HepG2 (cell line): Measurements from ENCODE around the gene PSMA7. TPM values are rescaled to one million over a fixed set of nuclear protein-coding genes. Genes with fewer than 3 reads are reported as not detected.
"Not testable (repeated sequence)": the region's sequence is repeated elsewhere in the genome, so short reads cannot be mapped to it uniquely, and the experiment has no call there.

Source experiments
- ATAC-seq: fragments of 200-7000 bp; cut with Tn5 transposase; 3 replicates; pipeline ENCODE4 v1.9.1; 2020; ENCODE audit warnings: mild to moderate bottlenecking, moderate library complexity
- BruUV-seq: library from RNA; stranded (reverse); fragments of 400-500 nt; replicated peaks from 2 replicates; lab custom pipeline; 2021; lab: Mats Ljungman, UMichigan
- CTCF ChIA-PET: fragments of 300-600 bp; formaldehyde crosslinking; extraction: SDS; loops from one replicate; lab custom pipeline; 2021; ENCODE audit warnings: low total read pairs, inconsistent platforms, low intra/inter-chr PET ratio; lab: Yijun Ruan, JAX
- POLR2A ChIA-PET: fragments of 350-600 bp; sonication (Branson Sonifier 250); formaldehyde crosslinking; loops from one replicate; lab custom pipeline; 2020; ENCODE audit warnings: antibody characterized with exemption, inconsistent platforms; lab: Yijun Ruan, JAX
- DNase-seq: peaks from one replicate; pipeline ENCODE4 v3.0.0-alpha.2; 2015; ENCODE audit warnings: low spot score
- FAIRE-seq: peaks from 3 replicates; lab custom pipeline; 2011; peaks lifted over from hg19 to GRCh38; lab: Jason Lieb, UNC
- H2AFZ ChIP-seq: one replicate; pipeline ENCODE4 v1.6.1; 2011; ENCODE audit warnings: low read length, inconsistent platforms
- H3K27ac ChIP-seq: fragments of 300-600 bp; 3 replicates; pipeline ENCODE4 v1.8.0; 2011; ENCODE audit warnings: mixed run types, mild to moderate bottlenecking, mixed read lengths, low read length, inconsistent platforms; ENCODE audit not compliant: insufficient read depth; ENCODE audit errors: extremely low read length
- H3K27me3 ChIP-seq, 2 experiments: fragments of 200-600 bp in 1 of 2; 2 replicates in 1 of 2; 3 replicates in 1 of 2; pipeline versions ENCODE4 v1.6.0 to v1.8.0; 2011; ENCODE audit warnings: low read length in 2 of 2, mild to moderate bottlenecking in 2 of 2, moderate library complexity in 2 of 2, inconsistent platforms in 1 of 2; ENCODE audit not compliant: insufficient read depth in 2 of 2, control insufficient read depth in 1 of 2
- H3K36me3 ChIP-seq, 2 experiments: fragments of 200-600 bp in 1 of 2; replicated peaks in 1 of 2; 2 replicates in 1 of 2; 3 replicates in 1 of 2; pipeline versions ENCODE4 v1.5.1 to v1.8.0; 2011; ENCODE audit warnings: low read length in 2 of 2, inconsistent platforms in 1 of 2; ENCODE audit not compliant: insufficient read depth in 2 of 2, control insufficient read depth in 1 of 2
- H3K4me1 ChIP-seq: 2 replicates; pipeline ENCODE4 v1.5.1; 2012; ENCODE audit warnings: low read length, inconsistent platforms; ENCODE audit not compliant: insufficient read depth
- H3K4me2 ChIP-seq: 2 replicates; pipeline ENCODE4 v1.6.0; 2011; ENCODE audit warnings: low read depth, low read length, inconsistent platforms
- H3K4me3 ChIP-seq, 3 experiments: fragments of 200-600 bp in 1 of 3; sonication (generic), shearing (Covaris generic) in 1 of 3; replicated peaks in 1 of 3; 2 replicates each; pipeline ENCODE4 v1.5.1; 2011 to 2016; ENCODE audit warnings: low read length in 3 of 3, inconsistent platforms in 2 of 3, low read depth in 2 of 3, mild to moderate bottlenecking in 2 of 3, control low read depth in 1 of 3, mixed read lengths in 1 of 3; ENCODE audit not compliant: insufficient read depth in 1 of 3
- H3K79me2 ChIP-seq: one replicate; pipeline ENCODE4 v1.6.1; 2011; ENCODE audit warnings: low read length, inconsistent platforms; ENCODE audit not compliant: insufficient read depth
- H3K9ac ChIP-seq: 2 replicates; pipeline ENCODE4 v1.6.0; 2011; ENCODE audit warnings: mild to moderate bottlenecking, low read depth, low read length, inconsistent platforms; ENCODE audit not compliant: insufficient read depth
- H3K9me3 ChIP-seq: 2 replicates; pipeline ENCODE4 v1.5.1; 2012; ENCODE audit warnings: mild to moderate bottlenecking, low read length
- H4K20me1 ChIP-seq: 2 replicates; pipeline ENCODE4 v1.6.0; 2011; ENCODE audit warnings: inconsistent platforms, mild to moderate bottlenecking, low read length, moderate library complexity; ENCODE audit not compliant: insufficient read depth
- AGO1 ChIP-seq: fragments of 200-400 bp; formaldehyde crosslinking; IDR thresholded peaks from 2 replicates; pipeline ENCODE4 v1.6.1; 2017; ENCODE audit warnings: mild to moderate bottlenecking, low read depth, low read length, moderate library complexity; ENCODE audit not compliant: poor library complexity, severe bottlenecking
- ARID4A ChIP-seq: sonication (generic); formaldehyde crosslinking; IDR thresholded peaks from 2 replicates; pipeline ENCODE4 v1.5.0; 2020; ENCODE audit warnings: mild to moderate bottlenecking, missing genetic modification reagents, borderline replicate concordance
- HNRNPLL ChIP-seq: fragments of 200-400 bp; formaldehyde crosslinking; IDR thresholded peaks from 2 replicates; pipeline ENCODE4 v1.6.1; 2017; ENCODE audit warnings: mild to moderate bottlenecking, low read depth, low read length; ENCODE audit not compliant: poor library complexity, severe bottlenecking
- PCBP1 ChIP-seq: fragments of 200-400 bp; formaldehyde crosslinking; IDR thresholded peaks from 2 replicates; pipeline ENCODE4 v1.6.1; 2017; ENCODE audit warnings: mild to moderate bottlenecking, low read depth, low read length, borderline replicate concordance
- SALL1 ChIP-seq: sonication (generic); formaldehyde crosslinking; IDR thresholded peaks from 2 replicates; pipeline ENCODE4 v1.8.0; 2022; ENCODE audit warnings: mild to moderate bottlenecking, missing genetic modification reagents
- ZNF770 ChIP-seq: sonication (generic); formaldehyde crosslinking; IDR thresholded peaks from 2 replicates; pipeline ENCODE4 v1.5.0; 2020; ENCODE audit warnings: mild to moderate bottlenecking, missing genetic modification reagents
- WGBS: methylation state at CpG from one replicate; pipeline ENCODE4 v1.1.6; 2017; ENCODE audit warnings: low lambda C conversion rate; 5-methylcytosine and 5-hydroxymethylcytosine counted together
- in situ Hi-C: cut with HindIII; loops from 2 replicates; pipeline ENCODE4 v1.10.0; 2017; ENCODE audit warnings: low pct_unique_long_range_greater_than_20kb; ENCODE audit not compliant: extremely low pct_ligation_motif_present
- intact Hi-C: fragments of 100-400 bp; cut with micrococcal nuclease; formaldehyde crosslinking; loops from one replicate; pipeline ENCODE4 v1.10.0; 2022; ENCODE audit not compliant: unreplicated experiment
- polyA plus RNA-seq, 8 experiments: library from polyadenylated mRNA; depleted of rRNA in 3 of 8; stranded (reverse) in 7 of 8; unstranded in 1 of 8; fragments of >200 nt; fragmentation: Illumina TruSeq in 4 of 8; extraction: Trizol in 4 of 8; gene quantifications; 2 replicates each; pipeline versions ENCODE4 v1.2.1 to v1.2.3, GENCODE V29; 2011 to 2016; ENCODE audit warnings: low read depth in 4 of 8, missing spikeins in 1 of 8, mixed read lengths in 1 of 8; ENCODE audit not compliant: insufficient read depth in 1 of 8
- total RNA-seq, 5 experiments: library from RNA; depleted of rRNA; stranded (reverse); fragments of >200 nt; fragmentation: Illumina TruSeq; extraction: Trizol; gene quantifications; 2 replicates each; pipeline ENCODE4 v1.2.3, GENCODE V29; 2016; ENCODE audit warnings: low read depth in 1 of 5
- TF ChIP-seq, protein P1 (sequence below): sonication (generic); formaldehyde crosslinking; IDR thresholded peaks from 2 replicates; pipeline ENCODE4 v1.4.0; 2020; ENCODE audit warnings: missing genetic modification reagents

PSMA7 gene
- total and polyA plus RNA-seq, 2 of the 13 experiments (the other 11 are each of a cell fraction or from before 2014, with no cell fraction given) = 531 to 631 TPM

DNA sequence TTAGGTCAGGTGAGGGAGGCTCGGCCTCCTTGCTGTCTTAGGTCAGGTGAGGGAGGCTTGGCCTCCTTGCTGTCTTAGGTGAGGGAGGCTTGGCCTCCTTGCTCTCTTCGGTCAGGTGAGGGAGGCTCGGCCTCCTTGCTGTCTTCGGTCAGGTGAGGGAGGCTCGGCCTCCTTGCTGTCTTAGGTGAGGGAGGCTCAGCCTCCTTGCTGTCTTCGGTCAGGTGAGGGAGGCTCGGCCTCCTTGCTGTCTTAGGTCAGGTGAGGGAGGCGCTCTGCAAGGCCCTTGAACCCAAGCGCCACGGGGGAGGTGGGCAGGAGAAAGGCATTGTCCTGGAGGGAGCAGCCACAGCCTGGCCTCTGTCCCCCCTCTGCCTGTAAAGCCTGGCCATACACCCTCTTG is 5.2 kb upstream of the PSMA7 start:
- H3K9me3 ChIP-seq, CTCF ChIA-PET, H3K27me3 ChIP-seq, FAIRE-seq, H2AFZ ChIP-seq, in situ Hi-C loops, BruUV-seq, DNase-seq, POLR2A ChIA-PET, intact Hi-C loops: not testable (repeated sequence)
- ATAC-seq = peak; percentile 1; the same call in 1 of the 3 replicates
- Histone ChIP-seq H3K4me1 (peaks cover 60% of the 10 kb centered on the region), H3K4me3 (peak overlapping the region in 1 of 3 experiments; percentile 47; a peak in 1 of 6 replicates), H3K4me2 (peak overlapping the region; percentile 69), H3K27ac (peak overlapping the region; percentile 60), H3K79me2 (peaks cover 90% of the 10 kb centered on the region), H3K9ac (peak overlapping the region; percentile 35; the same call in 1 of the 2 replicates), H3K36me3 (peaks cover 8 to 14% of the 10 kb centered on the region in 2 experiments; a peak in 4 of 5 replicates), H4K20me1 (peaks cover 47% of the 10 kb centered on the region)
- WGBS = 88% methylated on average over 10 of the region's 10 CpGs
- TF ChIP-seq, protein P1, sequence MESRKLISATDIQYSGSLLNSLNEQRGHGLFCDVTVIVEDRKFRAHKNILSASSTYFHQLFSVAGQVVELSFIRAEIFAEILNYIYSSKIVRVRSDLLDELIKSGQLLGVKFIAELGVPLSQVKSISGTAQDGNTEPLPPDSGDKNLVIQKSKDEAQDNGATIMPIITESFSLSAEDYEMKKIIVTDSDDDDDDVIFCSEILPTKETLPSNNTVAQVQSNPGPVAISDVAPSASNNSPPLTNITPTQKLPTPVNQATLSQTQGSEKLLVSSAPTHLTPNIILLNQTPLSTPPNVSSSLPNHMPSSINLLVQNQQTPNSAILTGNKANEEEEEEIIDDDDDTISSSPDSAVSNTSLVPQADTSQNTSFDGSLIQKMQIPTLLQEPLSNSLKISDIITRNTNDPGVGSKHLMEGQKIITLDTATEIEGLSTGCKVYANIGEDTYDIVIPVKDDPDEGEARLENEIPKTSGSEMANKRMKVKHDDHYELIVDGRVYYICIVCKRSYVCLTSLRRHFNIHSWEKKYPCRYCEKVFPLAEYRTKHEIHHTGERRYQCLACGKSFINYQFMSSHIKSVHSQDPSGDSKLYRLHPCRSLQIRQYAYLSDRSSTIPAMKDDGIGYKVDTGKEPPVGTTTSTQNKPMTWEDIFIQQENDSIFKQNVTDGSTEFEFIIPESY (CRISPR knock-in tag) = peak; percentile 32; the same call in 1 of the 2 replicates
- TF ChIP-seq ARID4A (CRISPR knock-in tag) (0 out of 2 replicates have a peak, but pooled peaks have one; percentile 7), ZNF770 (peak; percentile 98), SALL1 (CRISPR knock-in tag) (0 out of 2 replicates have a peak, but pooled peaks have one; percentile 10), AGO1 (peak; percentile 17), HNRNPLL (peak; percentile 7), PCBP1 (0 out of 2 replicates have a peak, but pooled peaks have one; percentile 35)
